Activated CD8-positive, alpha-beta T cell treated with anti-CD3 and anti-CD28 coated beads for 36 hours (primary cell): ENCODE data around the gene RHEBL1. TPM values are rescaled to one million over a fixed set of nuclear protein-coding genes. Genes with fewer than 3 reads are reported as not detected.
"Not testable (repeated sequence)": the region's sequence is repeated elsewhere in the genome, so short reads cannot be mapped to it uniquely, and the experiment has no call there.

Experiments used
- ATAC-seq: fragments of 200-7000 bp; cut with Tn5 transposase; one replicate; pipeline ENCODE4 v1.10.0; 2021; ENCODE audit warnings: mild to moderate bottlenecking, moderate library complexity
- CTCF ChIA-PET: fragments of 350-600 bp; sonication (Branson Sonifier 250); formaldehyde crosslinking; loops from one replicate; lab custom pipeline; 2021; ENCODE audit warnings: antibody characterized with exemption; lab: Charles Lee
- POLR2A ChIA-PET: fragments of 350-600 bp; sonication (Branson Sonifier 250); formaldehyde crosslinking; loops from one replicate; lab custom pipeline; 2021; ENCODE audit warnings: antibody characterized with exemption; lab: Charles Lee
- DNase-seq: peaks from one replicate; pipeline ENCODE4 v3.0.0-alpha.2; 2020
- H3K27ac Mint-ChIP-seq: one replicate; pipeline ENCODE4 v1.8.0; 2021; ENCODE audit warnings: mild to moderate bottlenecking, mixed read lengths
- H3K27me3 Mint-ChIP-seq: one replicate; pipeline ENCODE4 v1.8.0; 2021; ENCODE audit warnings: mixed read lengths
- H3K36me3 Mint-ChIP-seq: one replicate; pipeline ENCODE4 v1.8.0; 2021; ENCODE audit warnings: low read depth, mixed read lengths
- H3K4me1 Mint-ChIP-seq: one replicate; pipeline ENCODE4 v1.8.0; 2021; ENCODE audit warnings: low read depth, mixed read lengths
- H3K4me3 Mint-ChIP-seq: one replicate; pipeline ENCODE4 v1.8.0; 2021; ENCODE audit warnings: mild to moderate bottlenecking, moderate library complexity, mixed read lengths
- H3K9me3 Mint-ChIP-seq: one replicate; pipeline ENCODE4 v1.8.0; 2021; ENCODE audit warnings: mixed read lengths
- intact Hi-C: fragments of 100-400 bp; cut with micrococcal nuclease; formaldehyde crosslinking; loops from one replicate; pipeline ENCODE4 v1.10.0; 2022
- total RNA-seq, 2 experiments: library from RNA; stranded (reverse); gene quantifications; one replicate each; pipeline ENCODE4 v1.2.3, GENCODE V29; 2021
- TF ChIP-seq, protein P1 (sequence below): fragments of 200-600 bp; IDR thresholded peaks from one replicate; pipeline ENCODE4 v1.8.0; 2022; ENCODE audit warnings: antibody characterized with exemption, mild to moderate bottlenecking

RHEBL1 gene
- total RNA-seq, 2 experiments from 2014 or later: 18.5 to 19.8 TPM

DNA sequence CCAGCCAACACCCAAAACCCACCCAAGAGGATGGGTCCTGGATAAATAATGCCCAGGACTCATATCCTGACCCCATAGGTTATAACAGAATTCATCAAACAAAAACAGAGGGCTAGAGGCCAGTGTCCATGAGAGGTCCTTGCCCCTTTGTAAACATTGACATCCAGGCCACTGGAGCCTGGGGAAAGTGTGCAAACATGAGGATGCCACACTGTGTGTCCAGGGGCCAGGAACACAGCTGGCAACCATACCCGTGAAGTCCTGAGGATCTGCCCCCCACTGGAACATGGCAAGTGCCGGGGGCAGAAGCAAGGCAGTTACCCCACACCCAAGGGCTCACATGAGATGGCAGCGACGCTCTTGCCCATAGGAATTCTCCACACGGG is 5.0 kb downstream of the RHEBL1 start:
- ChIA-PET POLR2A (interaction anchor here (0.6 to 3.6 kb wide), 10 partner anchors 20 to 66 kb away, joined by 3 to 16 read pairs (median 6); partner anchors contain the start of gene TUBA1B), CTCF (interaction anchor here (0.6 to 7.5 kb wide), 35 partner anchors 9 to 267 kb away, joined by 3 to 220 read pairs (median 6); partner anchors contain the start of genes ARF3, DDN, DHH and FKBP11)
- Mint-ChIP-seq H3K27ac (no peak overlapping the region), H3K4me1 (peaks cover 20% of the 10 kb centered on the region), H3K27me3 (no peaks in the 10 kb centered on the region), H3K9me3 (no peaks in the 10 kb centered on the region), H3K4me3 (no peak overlapping the region), H3K36me3 (peaks cover 25% of the 10 kb centered on the region)
- DNase-seq (no peak), ATAC-seq (no peak)
- intact Hi-C loops: loop anchor here (2.0 kb wide), 1 partner anchor 32 kb away; no protein-coding TSS in a partner anchor
- TF ChIP-seq, protein P1, sequence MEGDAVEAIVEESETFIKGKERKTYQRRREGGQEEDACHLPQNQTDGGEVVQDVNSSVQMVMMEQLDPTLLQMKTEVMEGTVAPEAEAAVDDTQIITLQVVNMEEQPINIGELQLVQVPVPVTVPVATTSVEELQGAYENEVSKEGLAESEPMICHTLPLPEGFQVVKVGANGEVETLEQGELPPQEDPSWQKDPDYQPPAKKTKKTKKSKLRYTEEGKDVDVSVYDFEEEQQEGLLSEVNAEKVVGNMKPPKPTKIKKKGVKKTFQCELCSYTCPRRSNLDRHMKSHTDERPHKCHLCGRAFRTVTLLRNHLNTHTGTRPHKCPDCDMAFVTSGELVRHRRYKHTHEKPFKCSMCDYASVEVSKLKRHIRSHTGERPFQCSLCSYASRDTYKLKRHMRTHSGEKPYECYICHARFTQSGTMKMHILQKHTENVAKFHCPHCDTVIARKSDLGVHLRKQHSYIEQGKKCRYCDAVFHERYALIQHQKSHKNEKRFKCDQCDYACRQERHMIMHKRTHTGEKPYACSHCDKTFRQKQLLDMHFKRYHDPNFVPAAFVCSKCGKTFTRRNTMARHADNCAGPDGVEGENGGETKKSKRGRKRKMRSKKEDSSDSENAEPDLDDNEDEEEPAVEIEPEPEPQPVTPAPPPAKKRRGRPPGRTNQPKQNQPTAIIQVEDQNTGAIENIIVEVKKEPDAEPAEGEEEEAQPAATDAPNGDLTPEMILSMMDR: no peak

DNA sequence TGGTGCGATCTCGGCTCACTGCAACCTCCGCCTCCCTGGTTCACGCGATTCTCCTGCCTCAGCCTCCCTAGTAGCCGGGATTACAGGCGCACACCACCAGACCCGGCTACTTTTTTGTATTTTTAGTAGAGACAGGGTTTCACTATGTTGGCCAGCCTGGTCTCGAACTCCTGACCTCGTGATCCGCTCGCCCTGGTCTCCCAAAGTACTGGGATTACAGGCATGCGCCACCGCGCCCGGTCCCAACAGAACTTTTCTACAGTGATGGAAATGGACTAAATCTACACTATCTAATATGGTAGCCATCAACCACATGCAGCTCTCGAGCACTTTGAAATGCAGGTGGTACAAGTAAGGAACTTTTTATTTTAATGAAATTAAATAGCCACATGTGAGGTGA is 7.9 kb downstream of the RHEBL1 start:
- H3K9me3 Mint-ChIP-seq, H3K27me3 Mint-ChIP-seq, H3K27ac Mint-ChIP-seq, intact Hi-C loops, DNase-seq, ATAC-seq: not testable (repeated sequence)
- peaks cover 25% of the 10 kb centered on the region for H3K4me1 Mint-ChIP-seq
- peaks cover 27% of the 10 kb centered on the region for H3K36me3 Mint-ChIP-seq
- CTCF ChIA-PET: interaction anchor here (2.8 to 7.5 kb wide), 6 partner anchors 12 to 69 kb away, joined by 17 to 220 read pairs (median 41); partner anchors contain the start of genes DHH and TUBA1B
- peak overlapping the region; percentile 96 for H3K4me3 Mint-ChIP-seq
- POLR2A ChIA-PET: interaction anchor here (0.8 kb wide), 1 partner anchor 26 kb away, joined by 3 read pairs; no protein-coding TSS in a partner anchor

DNA sequence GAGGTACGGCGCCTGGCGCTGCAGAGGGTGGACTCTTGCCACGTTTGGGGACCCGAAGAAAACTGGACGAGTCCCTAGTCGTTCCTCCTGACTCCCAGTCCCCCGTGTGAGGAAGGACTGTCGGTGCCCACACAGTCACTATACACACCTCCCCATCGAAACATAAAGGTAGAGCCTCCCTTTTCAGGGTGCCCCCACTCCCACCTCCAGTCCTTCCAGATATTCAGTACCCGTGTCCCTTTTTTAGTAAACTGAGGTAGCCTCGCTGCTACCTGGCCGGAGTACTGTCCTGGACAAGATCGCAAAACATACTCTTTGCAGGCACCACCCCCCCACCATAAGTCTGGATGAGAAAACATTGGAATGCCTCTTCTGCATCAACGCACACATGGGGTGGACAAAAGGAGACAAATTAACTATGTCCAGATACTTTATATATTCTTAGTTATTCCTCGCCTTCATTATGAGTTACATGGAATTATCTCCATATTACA is 8.6 kb downstream of the RHEBL1 start:
- ChIA-PET CTCF (interaction anchor here (1.1 to 7.5 kb wide), 3 partner anchors 19 to 70 kb away, joined by 4 to 161 read pairs (median 48); partner anchors contain the start of gene TUBA1B), POLR2A (interaction anchor here (0.8 to 1.9 kb wide), 6 partner anchors 11 to 204 kb away, joined by 3 to 19 read pairs (median 5); partner anchors contain the start of gene TUBA1B)
- ATAC-seq (no peak), DNase-seq (no peak)
- intact Hi-C loops: no loop called here
- Mint-ChIP-seq H3K27me3 (no peaks in the 10 kb centered on the region), H3K27ac (peak overlapping the region; percentile 98), H3K36me3 (peaks cover 27% of the 10 kb centered on the region), H3K9me3 (no peaks in the 10 kb centered on the region), H3K4me1 (peaks cover 32% of the 10 kb centered on the region), H3K4me3 (peak overlapping the region; percentile 96)
- TF ChIP-seq, protein P1: no peak

DNA sequence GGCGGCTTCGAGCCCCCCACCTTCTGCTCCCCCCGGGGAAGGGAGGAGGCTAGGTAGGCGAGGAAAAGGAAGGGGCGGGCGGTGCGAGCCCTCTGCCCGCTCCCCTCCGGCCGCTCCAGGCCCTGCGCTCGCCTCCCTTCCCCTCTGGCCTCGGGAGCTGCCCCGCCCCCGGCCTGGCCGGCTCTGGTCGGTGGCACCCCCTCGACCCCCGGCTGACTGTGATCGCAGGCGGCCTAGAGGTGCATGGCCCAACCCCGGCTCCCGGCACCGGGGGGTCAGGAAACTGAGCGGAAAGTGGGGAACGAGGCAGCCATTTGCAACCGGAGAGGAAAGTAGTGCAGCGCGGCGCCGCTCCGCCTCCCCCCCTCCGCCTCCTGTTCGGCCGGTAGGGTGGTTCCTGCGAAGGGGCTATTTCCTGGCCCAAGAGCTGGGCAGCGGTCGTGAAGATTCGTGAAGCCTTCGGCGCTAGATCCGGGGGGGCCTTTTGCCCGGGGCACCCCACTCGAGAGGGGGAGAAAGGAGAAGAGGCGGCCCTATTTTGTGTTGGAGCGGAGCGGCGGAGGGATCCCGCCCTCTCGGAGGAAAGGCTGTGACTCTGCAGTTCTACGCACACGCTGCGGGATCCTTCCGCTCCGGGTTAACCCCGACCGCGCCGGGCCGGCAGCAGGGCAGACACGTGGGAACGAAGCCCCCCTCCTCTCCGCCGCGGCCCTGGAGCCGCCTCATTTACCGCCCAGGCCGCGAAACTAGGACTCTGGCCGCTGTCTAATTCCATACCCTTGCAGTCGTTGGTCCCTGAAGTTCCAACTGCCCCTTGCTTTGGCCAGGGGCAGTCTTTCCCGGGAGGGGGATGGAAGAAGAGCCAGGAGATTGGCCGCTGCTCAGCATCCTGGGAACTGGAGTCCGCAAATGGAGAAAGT is 9.3 kb downstream of the RHEBL1 start, which contains the start of gene KMT2D:
Gene KMT2D, minus strand, starts transcription at position 558 of the 920 bp plus-strand sequence. CDS start 5,470 bp downstream, outside the sequence.
- ChIA-PET POLR2A (interaction anchor here (0.8 to 3.1 kb wide), 12 partner anchors 9 to 205 kb away, joined by 3 to 19 read pairs (median 5); partner anchors contain the start of genes RHEBL1 and TUBA1B), CTCF (interaction anchor here (1.1 to 1.5 kb wide), 3 partner anchors 13 to 71 kb away, joined by 4 to 6 read pairs (median 4); partner anchors contain the start of gene TUBA1B)
- Mint-ChIP-seq H3K9me3 (no peaks in the 10 kb centered on the region), H3K36me3 (peaks cover 30% of the 10 kb centered on the region), H3K27ac (peak within 1 kb of the TSS; percentile 98), H3K4me1 (peaks cover 39% of the 10 kb centered on the region), H3K27me3 (no peaks in the 10 kb centered on the region), H3K4me3 (peak within 1 kb of the TSS; percentile 97)
- ATAC-seq (peak; percentile 76), DNase-seq (peak; percentile 92)
- TF ChIP-seq, protein P1: no peak
- intact Hi-C loops: no loop called here
